HepG2 (cell line): ENCODE results near the gene APBA3. TPM values are rescaled to one million over a fixed set of nuclear protein-coding genes. Genes with fewer than 3 reads are reported as not detected.

Experiments used
- ATAC-seq: fragments of 200-7000 bp; cut with Tn5 transposase; 3 replicates; pipeline ENCODE4 v1.9.1; 2020; ENCODE audit warnings: mild to moderate bottlenecking, moderate library complexity
- BruUV-seq: library from RNA; stranded (reverse); fragments of 400-500 nt; replicated peaks from 2 replicates; lab custom pipeline; 2021; lab: Mats Ljungman, UMichigan
- CTCF ChIA-PET: fragments of 300-600 bp; formaldehyde crosslinking; extraction: SDS; loops from one replicate; lab custom pipeline; 2021; ENCODE audit warnings: low total read pairs, inconsistent platforms, low intra/inter-chr PET ratio; lab: Yijun Ruan, JAX
- POLR2A ChIA-PET: fragments of 350-600 bp; sonication (Branson Sonifier 250); formaldehyde crosslinking; loops from one replicate; lab custom pipeline; 2020; ENCODE audit warnings: antibody characterized with exemption, inconsistent platforms; lab: Yijun Ruan, JAX
- DNase-seq: peaks from one replicate; pipeline ENCODE4 v3.0.0-alpha.2; 2015; ENCODE audit warnings: low spot score
- FAIRE-seq: peaks from 3 replicates; lab custom pipeline; 2011; peaks lifted over from hg19 to GRCh38; lab: Jason Lieb, UNC
- H2AFZ ChIP-seq: one replicate; pipeline ENCODE4 v1.6.1; 2011; ENCODE audit warnings: low read length, inconsistent platforms
- H3K27ac ChIP-seq: fragments of 300-600 bp; 3 replicates; pipeline ENCODE4 v1.8.0; 2011; ENCODE audit warnings: mixed run types, mild to moderate bottlenecking, mixed read lengths, low read length, inconsistent platforms; ENCODE audit not compliant: insufficient read depth; ENCODE audit errors: extremely low read length
- H3K27me3 ChIP-seq, 2 experiments: fragments of 200-600 bp in 1 of 2; 2 replicates in 1 of 2; 3 replicates in 1 of 2; pipeline versions ENCODE4 v1.6.0 to v1.8.0; 2011; ENCODE audit warnings: low read length in 2 of 2, mild to moderate bottlenecking in 2 of 2, moderate library complexity in 2 of 2, inconsistent platforms in 1 of 2; ENCODE audit not compliant: insufficient read depth in 2 of 2, control insufficient read depth in 1 of 2
- H3K36me3 ChIP-seq, 2 experiments: fragments of 200-600 bp in 1 of 2; replicated peaks in 1 of 2; 2 replicates in 1 of 2; 3 replicates in 1 of 2; pipeline versions ENCODE4 v1.5.1 to v1.8.0; 2011; ENCODE audit warnings: low read length in 2 of 2, inconsistent platforms in 1 of 2; ENCODE audit not compliant: insufficient read depth in 2 of 2, control insufficient read depth in 1 of 2
- H3K4me1 ChIP-seq: 2 replicates; pipeline ENCODE4 v1.5.1; 2012; ENCODE audit warnings: low read length, inconsistent platforms; ENCODE audit not compliant: insufficient read depth
- H3K4me2 ChIP-seq: 2 replicates; pipeline ENCODE4 v1.6.0; 2011; ENCODE audit warnings: low read depth, low read length, inconsistent platforms
- H3K4me3 ChIP-seq, 3 experiments: fragments of 200-600 bp in 1 of 3; sonication (generic), shearing (Covaris generic) in 1 of 3; replicated peaks in 1 of 3; 2 replicates each; pipeline ENCODE4 v1.5.1; 2011 to 2016; ENCODE audit warnings: low read length in 3 of 3, inconsistent platforms in 2 of 3, low read depth in 2 of 3, mild to moderate bottlenecking in 2 of 3, control low read depth in 1 of 3, mixed read lengths in 1 of 3; ENCODE audit not compliant: insufficient read depth in 1 of 3
- H3K79me2 ChIP-seq: one replicate; pipeline ENCODE4 v1.6.1; 2011; ENCODE audit warnings: low read length, inconsistent platforms; ENCODE audit not compliant: insufficient read depth
- H3K9ac ChIP-seq: 2 replicates; pipeline ENCODE4 v1.6.0; 2011; ENCODE audit warnings: mild to moderate bottlenecking, low read depth, low read length, inconsistent platforms; ENCODE audit not compliant: insufficient read depth
- H3K9me3 ChIP-seq: 2 replicates; pipeline ENCODE4 v1.5.1; 2012; ENCODE audit warnings: mild to moderate bottlenecking, low read length
- H4K20me1 ChIP-seq: 2 replicates; pipeline ENCODE4 v1.6.0; 2011; ENCODE audit warnings: inconsistent platforms, mild to moderate bottlenecking, low read length, moderate library complexity; ENCODE audit not compliant: insufficient read depth
- BCL6 ChIP-seq: IDR thresholded peaks from 2 replicates; pipeline ENCODE4 v1.6.1; 2016; ENCODE audit warnings: missing genetic modification reagents, missing compliant biosample characterization
- ELF4 ChIP-seq: sonication (generic); formaldehyde crosslinking; IDR thresholded peaks from 2 replicates; pipeline ENCODE4 v1.5.0; 2020; ENCODE audit warnings: missing genetic modification reagents, mild to moderate bottlenecking, moderate library complexity, borderline replicate concordance
- GPBP1L1 ChIP-seq: sonication (generic); formaldehyde crosslinking; IDR thresholded peaks from 2 replicates; pipeline ENCODE4 v1.5.0; 2020; ENCODE audit warnings: mild to moderate bottlenecking, missing genetic modification reagents
- HNF4A ChIP-seq: sonication (generic); formaldehyde crosslinking; IDR thresholded peaks from 2 replicates; pipeline ENCODE4 v1.4.0; 2020; ENCODE audit warnings: missing genetic modification reagents
- MTA1 ChIP-seq: sonication (generic); formaldehyde crosslinking; IDR thresholded peaks from 2 replicates; pipeline ENCODE4 v1.4.0; 2020; ENCODE audit warnings: missing genetic modification reagents, mild to moderate bottlenecking, borderline replicate concordance
- TP53 ChIP-seq: sonication (generic); formaldehyde crosslinking; conservative IDR thresholded peaks from 2 replicates; pipeline ENCODE4 v1.4.0; 2020; ENCODE audit warnings: missing genetic modification reagents
- ZBTB7A ChIP-seq: sonication (generic); formaldehyde crosslinking; IDR thresholded peaks from 2 replicates; pipeline ENCODE4 v1.8.0; 2022; ENCODE audit warnings: mild to moderate bottlenecking, missing genetic modification reagents
- ZNF282 ChIP-seq: fragments of 450-650 bp; IDR thresholded peaks from 2 replicates; pipeline ENCODE4 v1.6.1; 2018; ENCODE audit not compliant: partially characterized antibody
- ZNF441 ChIP-seq: sonication (generic); formaldehyde crosslinking; IDR thresholded peaks from 2 replicates; pipeline ENCODE4 v1.7.0; 2021; ENCODE audit warnings: missing genetic modification reagents, borderline replicate concordance
- ZNF549 ChIP-seq: sonication (generic); formaldehyde crosslinking; IDR thresholded peaks from 2 replicates; pipeline ENCODE4 v1.5.0; 2020; ENCODE audit warnings: missing genetic modification reagents
- ZNF7 ChIP-seq: IDR thresholded peaks from 2 replicates; pipeline ENCODE4 v1.6.1; 2016; ENCODE audit warnings: missing biosample characterization, missing genetic modification reagents
- ZNF782 ChIP-seq: sonication (generic); formaldehyde crosslinking; IDR thresholded peaks from 2 replicates; pipeline ENCODE4 v1.4.0; 2020; ENCODE audit warnings: missing genetic modification reagents, mild to moderate bottlenecking, borderline replicate concordance
- WGBS: methylation state at CpG from one replicate; pipeline ENCODE4 v1.1.6; 2017; ENCODE audit warnings: low lambda C conversion rate; 5-methylcytosine and 5-hydroxymethylcytosine counted together
- in situ Hi-C: cut with HindIII; loops from 2 replicates; pipeline ENCODE4 v1.10.0; 2017; ENCODE audit warnings: low pct_unique_long_range_greater_than_20kb; ENCODE audit not compliant: extremely low pct_ligation_motif_present
- intact Hi-C: fragments of 100-400 bp; cut with micrococcal nuclease; formaldehyde crosslinking; loops from one replicate; pipeline ENCODE4 v1.10.0; 2022; ENCODE audit not compliant: unreplicated experiment
- polyA plus RNA-seq, 8 experiments: library from polyadenylated mRNA; depleted of rRNA in 3 of 8; stranded (reverse) in 7 of 8; unstranded in 1 of 8; fragments of >200 nt; fragmentation: Illumina TruSeq in 4 of 8; extraction: Trizol in 4 of 8; gene quantifications; 2 replicates each; pipeline versions ENCODE4 v1.2.1 to v1.2.3, GENCODE V29; 2011 to 2016; ENCODE audit warnings: low read depth in 4 of 8, missing spikeins in 1 of 8, mixed read lengths in 1 of 8; ENCODE audit not compliant: insufficient read depth in 1 of 8
- total RNA-seq, 5 experiments: library from RNA; depleted of rRNA; stranded (reverse); fragments of >200 nt; fragmentation: Illumina TruSeq; extraction: Trizol; gene quantifications; 2 replicates each; pipeline ENCODE4 v1.2.3, GENCODE V29; 2016; ENCODE audit warnings: low read depth in 1 of 5
- TF ChIP-seq, protein P1 (sequence below): sonication (generic); formaldehyde crosslinking; IDR thresholded peaks from 2 replicates; pipeline ENCODE4 v1.5.1; 2020; ENCODE audit warnings: mild to moderate bottlenecking, missing genetic modification reagents, moderate library complexity

APBA3 gene
- total and polyA plus RNA-seq, 2 of the 13 experiments (the other 11 are each of a cell fraction or from before 2014, with no cell fraction given) = 14.2 to 14.3 TPM

DNA sequence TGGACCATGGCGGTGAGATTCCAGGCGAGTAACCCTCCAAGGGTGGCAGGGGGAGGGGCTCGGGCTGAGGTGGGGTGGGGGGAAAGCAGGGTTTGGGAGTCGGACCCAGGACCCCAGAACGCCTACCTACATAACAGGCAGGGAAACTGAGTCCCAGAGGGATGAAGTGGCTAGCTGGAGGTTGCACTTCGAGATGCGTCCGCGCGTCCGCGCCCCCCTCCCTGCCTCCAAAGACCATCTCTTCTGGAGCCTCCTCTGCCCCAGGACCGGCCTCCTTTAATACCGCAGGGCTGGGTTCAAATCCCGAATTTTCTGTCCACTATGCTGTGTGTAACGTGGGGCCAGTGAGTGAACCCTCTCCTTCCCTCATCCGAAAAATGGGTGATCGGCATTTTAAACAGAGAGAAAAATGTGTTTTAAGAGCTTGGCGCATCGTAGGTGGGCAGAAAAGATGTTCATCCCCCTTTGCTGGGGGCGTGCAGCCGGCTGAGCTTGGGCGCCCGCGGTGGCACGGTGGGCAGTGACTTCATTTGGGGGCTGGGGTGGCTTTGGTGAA, 39.5 kb downstream of the APBA3 start:
- H3K4me3 ChIP-seq = no peak overlapping the region
- H4K20me1 ChIP-seq = no peaks in the 10 kb centered on the region
- H3K4me2 ChIP-seq = no peak overlapping the region
- FAIRE-seq (no peak), ATAC-seq (no peak)
- peaks cover 30% of the 10 kb centered on the region for H3K4me1 ChIP-seq
- ChIA-PET CTCF (no interaction called here), POLR2A (interaction anchor here (0.6 to 0.7 kb wide), 2 partner anchors 12 to 39 kb away, joined by 3 read pairs; partner anchors contain the start of gene APBA3)
- no peaks in the 10 kb centered on the region; a peak in 1 of 5 replicates for H3K27me3 ChIP-seq
- in situ Hi-C loops = no loop called here
- H3K9ac ChIP-seq = no peak overlapping the region
- TF ChIP-seq GPBP1L1 (CRISPR knock-in tag) (no peak), ZNF549 (CRISPR knock-in tag) (no peak), HNF4A (no peak), MTA1 (no peak), ELF4 (CRISPR knock-in tag) (no peak), ZBTB7A (CRISPR knock-in tag) (no peak), BCL6 (CRISPR knock-in tag) (no peak), ZNF282 (no peak), ZNF782 (CRISPR knock-in tag) (no peak), ZNF441 (CRISPR knock-in tag) (no peak), TP53 (CRISPR knock-in tag) (no peak), ZNF7 (CRISPR knock-in tag) (no peak)
- TF ChIP-seq, protein P1, sequence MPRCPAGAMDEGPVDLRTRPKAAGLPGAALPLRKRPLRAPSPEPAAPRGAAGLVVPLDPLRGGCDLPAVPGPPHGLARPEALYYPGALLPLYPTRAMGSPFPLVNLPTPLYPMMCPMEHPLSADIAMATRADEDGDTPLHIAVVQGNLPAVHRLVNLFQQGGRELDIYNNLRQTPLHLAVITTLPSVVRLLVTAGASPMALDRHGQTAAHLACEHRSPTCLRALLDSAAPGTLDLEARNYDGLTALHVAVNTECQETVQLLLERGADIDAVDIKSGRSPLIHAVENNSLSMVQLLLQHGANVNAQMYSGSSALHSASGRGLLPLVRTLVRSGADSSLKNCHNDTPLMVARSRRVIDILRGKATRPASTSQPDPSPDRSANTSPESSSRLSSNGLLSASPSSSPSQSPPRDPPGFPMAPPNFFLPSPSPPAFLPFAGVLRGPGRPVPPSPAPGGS (CRISPR knock-in tag) = no peak
- TF ChIP-seq, all 625 proteins: peak for 0
- no peak overlapping the region for H3K27ac ChIP-seq
- DNase-seq = no peak
- no peaks in the 10 kb centered on the region for H3K9me3 ChIP-seq
- no TSS peak for BruUV-seq
- intact Hi-C loops = no loop called here
- no peak overlapping the region for H2AFZ ChIP-seq
- H3K36me3 ChIP-seq = no peaks in the 10 kb centered on the region
- 91% methylated on average over 19 of the region's 26 CpGs for WGBS
- H3K79me2 ChIP-seq = no peaks in the 10 kb centered on the region
